ENCODE data around the gene GLYR1.

DNA sequence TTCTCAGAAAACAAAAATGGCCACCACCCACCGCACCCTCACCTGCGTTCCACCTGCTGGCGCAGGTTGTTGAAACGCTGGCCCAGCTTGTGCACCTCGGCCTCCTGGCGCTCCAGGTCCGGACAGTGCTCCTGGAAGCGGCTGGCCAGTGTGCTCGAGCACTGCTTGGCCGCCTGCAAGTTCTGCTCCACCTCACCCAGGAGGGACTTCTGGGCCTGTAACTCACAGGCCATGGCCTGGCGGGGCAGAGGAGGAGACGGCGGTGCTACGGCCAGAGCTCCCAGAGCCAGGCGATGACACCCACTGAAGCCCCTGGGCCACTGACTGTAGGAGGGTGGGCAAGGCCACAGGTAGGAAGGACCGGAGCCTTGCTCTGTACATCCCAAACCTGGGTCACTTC, 43.6 kb upstream of the GLYR1 start:
- TF ChIP-seq, protein P1, sequence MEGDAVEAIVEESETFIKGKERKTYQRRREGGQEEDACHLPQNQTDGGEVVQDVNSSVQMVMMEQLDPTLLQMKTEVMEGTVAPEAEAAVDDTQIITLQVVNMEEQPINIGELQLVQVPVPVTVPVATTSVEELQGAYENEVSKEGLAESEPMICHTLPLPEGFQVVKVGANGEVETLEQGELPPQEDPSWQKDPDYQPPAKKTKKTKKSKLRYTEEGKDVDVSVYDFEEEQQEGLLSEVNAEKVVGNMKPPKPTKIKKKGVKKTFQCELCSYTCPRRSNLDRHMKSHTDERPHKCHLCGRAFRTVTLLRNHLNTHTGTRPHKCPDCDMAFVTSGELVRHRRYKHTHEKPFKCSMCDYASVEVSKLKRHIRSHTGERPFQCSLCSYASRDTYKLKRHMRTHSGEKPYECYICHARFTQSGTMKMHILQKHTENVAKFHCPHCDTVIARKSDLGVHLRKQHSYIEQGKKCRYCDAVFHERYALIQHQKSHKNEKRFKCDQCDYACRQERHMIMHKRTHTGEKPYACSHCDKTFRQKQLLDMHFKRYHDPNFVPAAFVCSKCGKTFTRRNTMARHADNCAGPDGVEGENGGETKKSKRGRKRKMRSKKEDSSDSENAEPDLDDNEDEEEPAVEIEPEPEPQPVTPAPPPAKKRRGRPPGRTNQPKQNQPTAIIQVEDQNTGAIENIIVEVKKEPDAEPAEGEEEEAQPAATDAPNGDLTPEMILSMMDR (optimal IDR thresholded peaks at IDR 0.05 in 1 of 3, IDR thresholded peaks at IDR 0.05 in 1 of 3, conservative IDR thresholded peaks at IDR 0.05 in 1 of 3; ENCODE audit: extremely low read depth in 1 of 3, insufficient read depth in 2 of 3, low read length in 3 of 3), result no peak
- no peak for TF ChIP-seq EZH2 (IDR thresholded peaks at IDR 0.05; ENCODE audit: low read length)
